Right hindlimb (tissue), 1 donor: ENCODE results near the gene THSD4.

Experiments used
- DNase-seq: peaks from one replicate; pipeline ENCODE4 v3.0.0-alpha.2; 2018

Gene THSD4

DNA sequence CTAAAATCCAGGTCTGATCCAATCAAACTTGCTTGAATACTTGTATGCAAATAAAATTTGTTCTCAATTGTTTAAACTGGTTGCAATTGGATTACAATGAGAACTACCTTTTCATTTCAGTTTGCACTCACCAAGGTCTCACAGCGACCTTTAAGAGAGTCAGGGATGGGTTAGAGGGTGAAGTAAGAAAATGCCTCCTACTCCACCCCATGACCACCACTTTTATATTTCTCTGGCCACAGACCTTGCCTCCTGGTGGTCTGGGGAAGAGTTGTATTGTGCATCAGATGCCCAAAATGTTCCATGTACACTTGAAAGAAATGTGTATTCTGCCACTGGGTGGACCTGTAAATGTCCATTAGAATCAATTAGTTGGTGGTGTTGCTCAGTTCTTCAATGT lies 16.4 kb upstream of the THSD4 start:
- no peak for DNase-seq

- no peak for DNase-seq
These were observed 12.1 kb upstream of the THSD4 start for GRCh38 chr15:71103102-71103676.

GRCh38 chr15:71104636-71105035 lies 10.6 kb upstream of the THSD4 start:
- DNase-seq: no peak

DNA sequence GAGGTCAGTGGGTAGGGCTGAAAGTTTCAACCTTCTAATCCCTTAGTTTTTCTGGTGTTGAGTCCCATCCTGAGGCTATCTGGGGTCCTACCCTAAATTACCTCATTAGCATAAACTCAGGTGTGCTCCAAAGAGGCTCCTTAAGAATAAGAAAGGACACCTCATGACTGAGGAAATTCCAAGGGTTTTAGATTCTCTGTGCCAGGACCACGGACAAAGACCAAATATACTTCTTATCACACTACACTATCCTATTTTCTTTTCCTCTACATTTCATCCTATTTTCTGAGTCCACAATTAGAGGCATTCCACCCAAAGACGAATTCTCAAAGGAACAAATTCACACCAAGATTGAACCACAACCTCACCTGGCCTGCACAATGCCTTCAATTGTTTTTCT lies 9.8 kb upstream of the THSD4 start:
- DNase-seq: no peak

GRCh38 chr15:71106802-71107500 lies 8.3 kb upstream of the THSD4 start:
- DNase-seq: no peak

DNA sequence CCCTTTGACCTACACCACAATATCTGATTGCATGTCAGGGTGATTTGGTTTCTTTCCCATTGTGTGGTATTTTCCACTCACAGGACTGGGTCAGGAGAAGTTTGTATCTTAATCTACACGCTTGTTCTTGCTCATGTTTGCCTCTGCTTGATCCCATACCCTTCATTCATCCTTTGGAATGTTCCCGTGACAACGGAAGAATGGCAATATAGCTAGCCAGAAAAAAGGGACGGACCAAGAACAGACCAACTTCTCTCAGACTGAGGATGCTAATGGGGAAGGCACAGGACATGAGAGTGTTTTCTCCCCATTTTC lies 7.8 kb upstream of the THSD4 start:
- DNase-seq: no peak

- no peak for DNase-seq
These were observed 6.1 kb upstream of the THSD4 start for GRCh38 chr15:71109130-71109529.

DNA sequence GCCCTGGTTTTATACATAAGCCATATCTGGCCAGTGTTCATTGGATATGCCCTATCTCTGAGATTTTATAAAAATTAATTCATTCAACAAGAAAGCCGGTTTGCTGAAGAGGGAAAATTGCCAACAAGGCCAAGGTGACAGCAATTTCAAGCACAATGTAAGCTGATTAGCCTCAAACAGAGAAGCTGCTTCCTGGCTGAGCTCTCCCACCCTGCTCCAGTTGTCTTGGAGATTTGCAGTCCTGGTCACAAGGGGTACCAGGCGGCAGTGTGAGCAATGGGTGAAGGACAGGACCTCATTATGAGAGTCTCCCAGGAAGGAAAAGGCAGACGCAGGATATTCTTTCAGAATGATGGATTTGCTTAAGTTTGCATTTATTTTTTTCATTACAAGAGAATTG lies 5.4 kb upstream of the THSD4 start:
- DNase-seq: no peak

DNA sequence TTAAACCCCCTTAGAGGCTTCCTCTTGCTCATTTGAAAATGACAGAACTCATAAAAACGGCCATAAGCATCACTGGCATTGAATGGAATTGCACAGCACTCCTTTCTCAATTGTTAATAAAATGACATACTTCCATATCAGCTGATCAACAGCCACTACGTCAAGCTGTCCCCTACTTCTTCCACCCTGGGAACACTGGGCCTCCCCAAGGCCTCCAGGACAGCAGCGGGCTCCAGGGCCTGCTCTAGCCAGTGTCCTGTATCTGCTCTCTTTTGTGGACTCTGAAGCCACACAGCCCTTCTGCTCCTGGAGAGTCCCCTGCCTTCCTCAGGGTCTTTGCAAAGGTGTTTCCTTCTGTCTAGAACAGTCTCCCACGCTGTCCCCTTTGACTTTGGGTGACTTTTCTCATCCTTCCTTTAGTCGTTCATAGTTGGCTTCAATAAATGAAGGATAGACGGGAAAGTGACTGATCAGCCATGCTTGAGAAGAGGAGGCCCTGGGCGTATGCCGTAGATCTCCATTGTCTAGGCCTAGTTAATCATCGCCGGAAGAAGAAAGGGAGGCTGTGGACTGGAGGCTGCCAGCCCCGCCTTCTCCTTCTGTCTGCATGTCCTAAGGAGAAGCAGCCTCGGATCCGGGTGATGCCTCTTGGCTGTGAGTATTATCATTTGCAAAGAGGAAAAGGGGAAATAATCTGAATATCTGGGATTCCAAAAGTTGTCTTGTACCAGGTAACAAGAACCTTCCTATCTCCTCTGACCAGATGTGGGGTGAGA lies 4.7 kb upstream of the THSD4 start:
- DNase-seq: no peak

- no peak for DNase-seq
These were observed 4.1 kb upstream of the THSD4 start for GRCh38 chr15:71111181-71111565.

GRCh38 chr15:71111950-71112349 lies 3.3 kb upstream of the THSD4 start:
- no peak for DNase-seq

DNA sequence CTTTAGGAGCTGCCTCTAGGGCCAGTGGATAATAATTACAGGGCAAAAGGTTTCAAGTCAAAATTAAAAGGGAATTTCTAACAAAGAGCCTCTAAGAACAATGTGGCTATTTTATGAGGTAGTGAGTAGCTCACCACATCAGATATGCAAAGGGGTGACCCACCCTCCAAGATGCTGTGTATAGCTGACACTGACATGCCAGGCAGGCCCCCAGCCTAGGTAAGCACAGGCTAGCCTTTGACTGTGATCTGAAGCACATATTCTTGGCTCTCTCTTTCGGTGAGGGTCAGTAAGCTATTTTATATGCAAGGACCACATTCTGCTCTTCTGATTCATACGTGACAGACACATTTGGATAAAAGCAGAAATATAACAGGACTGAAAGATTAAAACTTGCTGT lies 2.8 kb upstream of the THSD4 start:
- DNase-seq: no peak

DNA sequence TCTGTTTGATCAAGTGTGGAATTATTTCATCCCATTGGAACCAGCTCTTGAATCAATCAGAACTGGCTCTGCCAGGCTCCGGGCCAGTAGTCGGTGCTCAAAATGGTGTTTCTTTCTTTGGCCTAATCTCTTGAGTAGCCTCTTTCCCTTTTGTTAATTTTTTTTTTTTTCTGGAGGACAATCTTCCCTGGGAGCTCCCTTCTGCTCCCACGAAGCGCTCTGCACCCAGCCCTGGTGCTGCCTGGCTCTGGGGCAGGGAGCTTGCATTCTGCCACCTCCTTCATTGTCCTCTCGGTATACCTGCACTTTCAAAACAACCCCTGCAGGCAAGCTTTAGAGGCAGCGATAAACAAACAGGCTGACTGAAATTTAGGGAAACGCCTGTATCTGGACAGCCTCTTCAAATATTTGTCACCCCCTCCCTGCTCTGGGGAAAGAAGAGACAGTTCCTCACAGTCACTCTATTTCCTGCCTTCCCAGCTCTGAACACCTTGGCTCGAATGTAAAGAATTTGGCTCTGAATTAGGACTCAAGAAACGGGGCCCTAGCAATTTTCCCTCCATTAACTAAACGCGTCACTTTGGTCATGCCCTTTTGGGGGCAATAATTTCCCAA lies 1.1 kb upstream of the THSD4 start:
- no peak for DNase-seq

DNA sequence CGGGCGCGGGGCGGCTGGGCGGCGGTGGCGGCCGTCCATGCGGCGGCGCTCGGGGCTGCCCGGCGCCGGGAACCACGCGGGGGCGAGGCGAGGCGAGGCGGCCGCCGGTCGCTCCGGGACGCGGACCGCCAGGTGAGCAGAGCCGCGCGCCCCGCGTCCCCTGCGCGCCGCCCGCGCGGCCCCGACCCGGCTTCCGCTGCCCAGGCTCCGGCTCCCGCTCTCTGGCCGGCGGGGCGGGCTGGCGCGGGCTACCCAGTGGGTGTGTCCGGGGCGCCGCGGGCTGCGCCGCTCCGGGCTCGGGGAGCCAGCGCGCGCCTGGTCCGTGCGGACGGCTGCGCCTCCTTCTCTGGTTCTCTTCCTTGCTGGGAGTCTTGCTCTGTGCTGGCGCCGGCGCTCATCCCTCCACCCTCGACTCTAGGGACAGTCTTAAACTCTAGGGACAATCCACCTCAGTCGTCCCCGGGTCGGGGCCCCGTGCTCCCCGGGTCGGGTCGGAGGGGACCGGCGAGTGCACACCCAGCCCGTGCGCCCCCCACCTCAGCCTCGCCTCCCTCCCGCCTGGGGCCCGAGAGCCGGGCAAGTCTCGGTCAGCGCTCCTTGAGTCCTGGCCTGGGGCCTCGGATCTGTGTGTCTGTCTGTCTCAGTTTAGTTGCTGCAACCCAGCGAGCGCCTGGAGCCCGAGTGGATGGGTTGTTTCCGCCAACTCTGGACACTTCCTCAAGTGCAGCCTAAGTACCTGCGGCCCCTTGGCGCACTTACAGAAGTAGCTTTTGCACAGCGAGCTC lies 488 bp downstream of the THSD4 start:
- peak; percentile 68 for DNase-seq

DNA sequence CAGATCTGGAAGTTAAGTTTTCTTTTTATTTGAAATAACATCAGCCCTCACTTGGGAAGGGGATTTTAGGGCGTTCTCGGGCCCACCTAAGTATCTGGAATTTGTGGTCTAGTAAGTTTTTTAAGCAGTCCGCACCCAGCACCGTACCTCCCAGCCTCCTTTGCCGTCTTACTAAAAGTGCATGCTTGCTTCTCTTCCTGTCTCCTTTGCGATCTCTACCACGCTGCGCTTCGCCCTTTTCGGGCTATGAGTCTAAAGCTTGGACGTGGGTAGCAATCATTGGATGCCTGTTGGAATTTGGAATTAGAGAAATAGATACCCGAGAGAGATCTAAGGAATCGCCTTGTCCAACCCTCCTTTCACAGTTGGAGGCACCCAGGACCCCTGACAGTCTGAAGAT lies 1.1 kb downstream of the THSD4 start:
- no peak for DNase-seq

DNA sequence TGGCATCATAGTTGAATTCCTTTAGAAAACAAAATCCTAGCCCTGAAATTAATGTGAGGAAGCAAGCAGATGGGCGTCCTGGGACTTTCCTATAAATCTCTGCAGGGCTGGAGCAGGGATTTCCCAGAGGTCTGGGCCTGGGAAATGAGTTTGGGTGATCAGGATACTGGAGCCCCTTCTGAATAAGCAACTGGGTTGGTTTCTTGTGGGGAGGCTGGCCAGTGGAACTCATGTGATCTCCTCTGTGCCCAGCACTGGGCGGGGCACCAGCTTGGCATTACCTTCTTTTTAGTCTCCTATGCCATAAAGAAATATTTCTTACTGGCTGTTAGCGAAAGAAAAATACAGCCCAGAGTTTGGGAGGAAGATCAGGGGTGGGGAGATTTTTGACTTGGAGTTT lies 1.7 kb downstream of the THSD4 start:
- no peak for DNase-seq

DNA sequence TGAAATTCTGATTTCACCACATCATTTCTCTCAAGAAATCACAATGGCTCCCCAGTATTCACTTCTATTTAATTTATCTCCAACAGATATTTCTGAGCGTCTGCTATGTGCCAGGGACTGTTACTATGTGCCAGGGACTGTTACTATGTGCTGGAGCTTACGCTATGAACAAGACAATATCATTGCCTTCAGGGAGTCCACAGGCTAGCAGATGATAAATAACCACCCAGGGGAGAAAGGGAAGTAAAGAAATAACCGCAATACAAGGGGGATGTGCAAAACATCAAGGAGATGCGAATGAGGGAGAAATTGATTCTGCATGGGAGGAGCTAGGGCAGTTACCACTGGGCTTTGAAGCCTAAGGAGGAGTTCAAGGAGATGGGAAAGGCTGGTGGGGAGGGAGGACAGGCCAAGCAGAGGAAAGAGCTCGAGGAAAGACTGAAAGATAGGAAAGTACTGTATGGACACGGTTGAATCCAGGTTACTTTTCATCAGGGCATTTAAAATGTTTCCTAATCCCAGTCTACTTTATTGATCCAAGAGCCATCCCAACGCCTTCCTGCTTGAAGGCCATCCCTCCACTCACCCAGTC lies 2.5 kb downstream of the THSD4 start:
- DNase-seq: no peak

- no peak for DNase-seq
These were observed 3.1 kb downstream of the THSD4 start for GRCh38 chr15:71118345-71118744.

GRCh38 chr15:71118881-71119632 lies 3.8 kb downstream of the THSD4 start:
- DNase-seq: no peak

DNA sequence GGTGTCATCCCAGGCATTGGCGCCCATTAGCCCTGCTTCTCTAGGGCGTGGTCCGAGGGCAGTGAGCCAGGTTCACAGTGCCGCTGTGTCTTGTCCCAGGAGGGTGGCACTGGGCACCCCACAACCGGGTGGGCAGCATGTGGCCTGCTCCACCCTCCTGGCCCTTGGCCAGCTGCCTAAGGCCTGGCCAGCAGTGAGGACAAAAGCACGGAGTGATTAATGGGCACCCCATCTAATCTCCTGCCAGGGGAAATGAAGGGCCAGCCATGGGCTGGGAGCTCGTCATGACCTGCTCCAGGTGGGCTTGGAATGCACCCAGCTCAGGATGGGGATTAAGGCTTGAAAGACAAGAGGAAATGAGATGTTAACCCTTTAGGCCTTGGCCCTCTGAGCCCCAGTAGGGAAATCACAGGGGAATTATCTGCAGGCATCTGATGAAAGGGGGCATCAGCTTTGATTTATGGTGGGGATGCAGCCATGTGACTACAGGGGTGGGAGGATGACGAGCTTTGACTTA lies 5.2 kb downstream of the THSD4 start:
- DNase-seq: no peak

DNA sequence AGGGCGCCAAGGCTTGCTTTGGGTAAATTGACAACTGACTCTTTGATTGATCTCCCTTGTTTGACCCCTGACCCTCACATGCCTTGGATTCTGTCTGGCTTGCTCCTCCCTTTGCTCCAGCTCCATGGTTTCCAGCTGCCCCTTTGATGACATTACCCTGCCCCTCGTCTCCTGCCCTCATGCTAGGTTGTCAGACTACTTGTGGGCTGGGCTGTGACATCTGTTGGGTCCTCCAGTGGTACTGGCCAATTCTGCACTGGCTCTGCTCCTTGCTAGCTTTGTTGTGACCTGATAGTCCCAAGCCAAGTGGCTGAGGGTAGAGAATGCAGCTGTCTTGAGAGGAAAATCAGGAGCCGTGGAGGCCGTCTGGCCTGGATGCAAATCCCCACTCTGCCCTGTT lies 6.2 kb downstream of the THSD4 start:
- DNase-seq: no peak
